ENCODE measurements around the gene CYP19A1.

DNA sequence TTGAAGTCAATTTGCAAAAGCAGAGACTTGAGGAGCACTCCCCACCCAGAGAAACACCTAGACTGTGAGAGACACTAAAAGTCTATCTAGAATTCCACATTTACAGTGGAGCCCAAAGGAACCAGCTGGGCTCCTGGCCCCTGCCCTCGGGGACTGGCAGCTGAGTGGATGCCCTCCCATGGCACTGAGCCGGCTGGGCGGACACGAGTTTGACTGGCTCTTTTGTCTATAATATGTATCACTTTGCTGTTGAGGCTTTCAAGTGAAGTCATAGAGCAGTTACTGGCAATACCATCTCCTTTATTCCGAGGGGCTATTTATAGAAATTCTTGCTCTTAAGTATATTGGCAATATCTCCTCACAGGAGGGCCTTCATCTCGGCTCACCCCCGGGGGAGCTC is 177.9 kb downstream of the CYP19A1 start:
- TF ChIP-seq GATA3 (IDR thresholded peaks at IDR 0.05; ENCODE audit: low read depth, low read length) (no peak), GATA2 (IDR thresholded peaks at IDR 0.05; ENCODE audit: low read depth, low read length) (no peak)
